22Rv1 (cell line): Measurements from ENCODE around the gene SLIT3.

Source experiments
- H3K27ac ChIP-seq: fragments of 450-650 bp; 2 replicates; pipeline ENCODE4 v1.5.1; 2017
- CTCF ChIP-seq: fragments of 450-650 bp; IDR thresholded peaks from 2 replicates; pipeline ENCODE4 v1.5.1; 2017; ENCODE audit warnings: mild to moderate bottlenecking
- ZFX ChIP-seq: fragments of 450-650 bp; IDR thresholded peaks from 2 replicates; pipeline ENCODE4 v1.6.1; 2017; ENCODE audit warnings: antibody characterized with exemption, borderline replicate concordance

Gene SLIT3

GRCh38 chr5:168721002-168721753 is 579.8 kb downstream of the SLIT3 start:
- TF ChIP-seq ZFX (no peak), CTCF (no peak)
- H3K27ac ChIP-seq: no peak overlapping the region

- no peak overlapping the region for H3K27ac ChIP-seq
- no peak for TF ChIP-seq CTCF
- no peak for TF ChIP-seq ZFX
Observed at GRCh38 chr5:168720575-168720974, 580.4 kb downstream of the SLIT3 start.

GRCh38 chr5:168714046-168714445 is 586.9 kb downstream of the SLIT3 start:
- TF ChIP-seq CTCF (no peak), ZFX (no peak)
- no peak overlapping the region for H3K27ac ChIP-seq

GRCh38 chr5:168713051-168713450 is 587.9 kb downstream of the SLIT3 start:
- TF ChIP-seq ZFX: no peak
- no peak overlapping the region for H3K27ac ChIP-seq

GRCh38 chr5:168712280-168712924 is 588.5 kb downstream of the SLIT3 start:
- no peak overlapping the region for H3K27ac ChIP-seq
- TF ChIP-seq CTCF (no peak), ZFX (no peak)

GRCh38 chr5:168710706-168711105 is 590.2 kb downstream of the SLIT3 start:
- no peak overlapping the region for H3K27ac ChIP-seq
- TF ChIP-seq ZFX (no peak), CTCF (no peak)

GRCh38 chr5:168707716-168708695 is 592.9 kb downstream of the SLIT3 start:
- no peak for TF ChIP-seq CTCF
- TF ChIP-seq ZFX: no peak
- no peak overlapping the region for H3K27ac ChIP-seq
